ENCODE data around the gene ANKRD27. TPM values are rescaled to one million over a fixed set of nuclear protein-coding genes. Genes with fewer than 3 reads are reported as not detected.

ANKRD27 gene
- total RNA-seq, 1 donor: 31.5 TPM

DNA sequence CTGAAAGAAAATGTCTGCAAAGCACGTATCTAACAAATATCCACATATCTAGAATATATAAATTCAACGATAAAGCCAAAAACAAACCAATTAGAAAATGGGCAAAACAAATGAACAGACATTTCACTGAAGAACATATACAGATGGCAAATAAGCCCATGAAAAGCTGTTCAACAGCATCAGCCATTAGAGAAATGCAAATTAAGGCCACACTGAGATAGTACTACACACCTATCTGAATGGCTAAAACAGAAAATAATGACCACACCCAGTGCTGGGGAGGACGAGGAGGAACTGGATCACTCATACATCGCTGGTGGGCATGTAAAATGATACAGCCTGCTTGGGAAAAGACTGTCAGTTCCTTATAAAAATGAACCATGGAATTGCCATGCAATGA is 62.0 kb downstream of the ANKRD27 start:
- Histone ChIP-seq H3K27ac (ENCODE audit: low read depth, low read length) (no peak overlapping the region), H3K4me1 (ENCODE audit: insufficient read depth, low read length) (no peaks in the 10 kb centered on the region), H3K36me3 (ENCODE audit: insufficient read depth, low read length) (peaks cover 43% of the 10 kb centered on the region), H3K79me2 (ENCODE audit: insufficient read depth, low read length) (no peaks in the 10 kb centered on the region), H2AFZ (ENCODE audit: low read length) (no peak overlapping the region), H4K20me1 (ENCODE audit: insufficient read depth, low read length) (no peaks in the 10 kb centered on the region), H3K4me2 (ENCODE audit: insufficient read depth, low read length) (no peak overlapping the region), H3K27me3 (ENCODE audit: insufficient read depth, low read length) (no peaks in the 10 kb centered on the region), H3K9me3 (ENCODE audit: low read depth, low read length) (no peaks in the 10 kb centered on the region), H3K4me3 (ENCODE audit: insufficient read depth, low read length) (no peak overlapping the region)
- TF ChIP-seq, protein P1, sequence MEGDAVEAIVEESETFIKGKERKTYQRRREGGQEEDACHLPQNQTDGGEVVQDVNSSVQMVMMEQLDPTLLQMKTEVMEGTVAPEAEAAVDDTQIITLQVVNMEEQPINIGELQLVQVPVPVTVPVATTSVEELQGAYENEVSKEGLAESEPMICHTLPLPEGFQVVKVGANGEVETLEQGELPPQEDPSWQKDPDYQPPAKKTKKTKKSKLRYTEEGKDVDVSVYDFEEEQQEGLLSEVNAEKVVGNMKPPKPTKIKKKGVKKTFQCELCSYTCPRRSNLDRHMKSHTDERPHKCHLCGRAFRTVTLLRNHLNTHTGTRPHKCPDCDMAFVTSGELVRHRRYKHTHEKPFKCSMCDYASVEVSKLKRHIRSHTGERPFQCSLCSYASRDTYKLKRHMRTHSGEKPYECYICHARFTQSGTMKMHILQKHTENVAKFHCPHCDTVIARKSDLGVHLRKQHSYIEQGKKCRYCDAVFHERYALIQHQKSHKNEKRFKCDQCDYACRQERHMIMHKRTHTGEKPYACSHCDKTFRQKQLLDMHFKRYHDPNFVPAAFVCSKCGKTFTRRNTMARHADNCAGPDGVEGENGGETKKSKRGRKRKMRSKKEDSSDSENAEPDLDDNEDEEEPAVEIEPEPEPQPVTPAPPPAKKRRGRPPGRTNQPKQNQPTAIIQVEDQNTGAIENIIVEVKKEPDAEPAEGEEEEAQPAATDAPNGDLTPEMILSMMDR (IDR thresholded peaks at IDR 0.05; ENCODE audit: extremely low read depth, low read depth, low read length): no peak
- DNase-seq (ENCODE audit: insufficient read length, low spot score, missing footprints): no peak

DNA sequence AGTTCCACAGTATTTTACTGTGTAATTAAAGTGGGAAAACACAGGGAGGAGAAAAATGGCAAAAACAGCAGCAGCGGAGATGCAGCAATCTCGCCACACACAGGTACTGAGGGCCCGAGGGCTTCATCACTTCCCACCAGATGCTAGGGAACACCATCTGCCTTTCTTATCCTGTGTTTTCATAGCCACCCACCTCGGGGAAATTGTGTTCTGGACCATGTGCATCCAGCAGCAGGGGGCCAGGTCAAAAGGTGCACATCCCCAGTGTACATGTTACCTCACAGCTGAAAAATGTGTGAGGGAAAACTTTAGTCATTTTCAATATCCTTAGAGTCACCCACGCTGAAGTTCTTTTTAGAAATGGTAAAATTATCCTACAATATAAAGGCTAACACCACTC is 63.8 kb downstream of the ANKRD27 start:
- no peak for DNase-seq (ENCODE audit: insufficient read length, low spot score, missing footprints)
- no peaks in the 10 kb centered on the region for H3K4me1 ChIP-seq (ENCODE audit: insufficient read depth, low read length)
- no peak overlapping the region for H3K4me3 ChIP-seq (ENCODE audit: insufficient read depth, low read length)
- H3K4me2 ChIP-seq (ENCODE audit: insufficient read depth, low read length): no peak overlapping the region
- no peaks in the 10 kb centered on the region for H4K20me1 ChIP-seq (ENCODE audit: insufficient read depth, low read length)
- H3K9me3 ChIP-seq (ENCODE audit: low read depth, low read length): no peaks in the 10 kb centered on the region
- no peak overlapping the region for H2AFZ ChIP-seq (ENCODE audit: low read length)
- no peaks in the 10 kb centered on the region for H3K27me3 ChIP-seq (ENCODE audit: insufficient read depth, low read length)
- TF ChIP-seq, protein P1 (IDR thresholded peaks at IDR 0.05; ENCODE audit: extremely low read depth, low read depth, low read length): no peak
- H3K36me3 ChIP-seq (ENCODE audit: insufficient read depth, low read length): peaks cover 44% of the 10 kb centered on the region
- H3K27ac ChIP-seq (ENCODE audit: low read depth, low read length): no peak overlapping the region
- no peaks in the 10 kb centered on the region for H3K79me2 ChIP-seq (ENCODE audit: insufficient read depth, low read length)

DNA sequence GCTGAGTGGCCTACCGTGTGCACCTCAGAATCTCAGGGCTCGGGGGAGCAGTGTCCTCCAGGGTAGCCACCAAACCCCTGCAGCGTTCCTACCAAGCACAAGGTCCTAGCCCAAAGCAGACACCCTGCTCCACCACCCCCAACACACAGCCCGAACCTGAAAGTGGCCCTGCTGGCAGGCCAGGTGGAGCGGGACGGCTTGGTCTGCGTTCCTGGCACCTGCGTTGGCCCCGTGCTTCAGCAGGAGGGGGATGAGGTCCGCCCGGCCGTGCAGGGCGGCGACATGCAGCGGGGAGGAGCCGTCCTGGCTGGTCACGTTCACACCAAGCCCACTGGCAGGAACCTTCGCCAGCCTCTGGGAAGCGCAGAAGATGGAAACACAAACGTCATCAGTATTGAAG is 67.5 kb downstream of the ANKRD27 start:
- Histone ChIP-seq H3K27me3 (ENCODE audit: insufficient read depth, low read length) (no peaks in the 10 kb centered on the region), H3K27ac (ENCODE audit: low read depth, low read length) (no peak overlapping the region), H3K4me2 (ENCODE audit: insufficient read depth, low read length) (no peak overlapping the region), H2AFZ (ENCODE audit: low read length) (no peak overlapping the region), H3K4me3 (ENCODE audit: insufficient read depth, low read length) (no peak overlapping the region), H3K9me3 (ENCODE audit: low read depth, low read length) (no peaks in the 10 kb centered on the region), H3K36me3 (ENCODE audit: insufficient read depth, low read length) (peaks cover 35% of the 10 kb centered on the region), H4K20me1 (ENCODE audit: insufficient read depth, low read length) (no peaks in the 10 kb centered on the region), H3K79me2 (ENCODE audit: insufficient read depth, low read length) (no peaks in the 10 kb centered on the region), H3K4me1 (ENCODE audit: insufficient read depth, low read length) (no peaks in the 10 kb centered on the region)
- no peak for DNase-seq (ENCODE audit: insufficient read length, low spot score, missing footprints)
- TF ChIP-seq, protein P1 (IDR thresholded peaks at IDR 0.05; ENCODE audit: extremely low read depth, low read depth, low read length): no peak

DNA sequence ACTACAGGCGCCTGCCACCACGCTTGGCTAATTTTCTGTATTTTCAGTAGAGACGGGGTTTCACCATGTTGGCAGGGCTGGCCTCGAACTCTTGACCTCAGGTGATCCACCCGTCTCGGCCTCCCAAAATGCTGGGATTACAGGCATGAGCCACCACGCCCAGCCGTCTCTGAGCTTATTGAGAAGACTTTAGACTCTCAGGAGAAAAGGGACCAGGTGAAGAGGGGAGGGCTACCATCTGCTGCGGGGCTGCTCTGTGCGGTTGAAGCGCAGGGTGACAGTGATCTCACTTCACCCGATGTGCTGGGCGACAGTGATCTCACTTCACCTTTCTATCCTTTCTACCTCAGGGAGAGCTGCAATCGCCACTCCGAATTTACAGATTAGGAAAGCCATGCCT is 68.7 kb downstream of the ANKRD27 start:
- Histone ChIP-seq H3K36me3 (ENCODE audit: insufficient read depth, low read length) (peaks cover 37% of the 10 kb centered on the region), H3K4me1 (ENCODE audit: insufficient read depth, low read length) (no peaks in the 10 kb centered on the region), H3K79me2 (ENCODE audit: insufficient read depth, low read length) (no peaks in the 10 kb centered on the region), H3K9me3 (ENCODE audit: low read depth, low read length) (no peaks in the 10 kb centered on the region), H3K27me3 (ENCODE audit: insufficient read depth, low read length) (no peaks in the 10 kb centered on the region), H2AFZ (ENCODE audit: low read length) (no peak overlapping the region), H3K27ac (ENCODE audit: low read depth, low read length) (no peak overlapping the region), H3K4me2 (ENCODE audit: insufficient read depth, low read length) (no peak overlapping the region), H3K4me3 (ENCODE audit: insufficient read depth, low read length) (no peak overlapping the region), H4K20me1 (ENCODE audit: insufficient read depth, low read length) (no peaks in the 10 kb centered on the region)
- DNase-seq (ENCODE audit: insufficient read length, low spot score, missing footprints): no peak
- TF ChIP-seq, protein P1 (IDR thresholded peaks at IDR 0.05; ENCODE audit: extremely low read depth, low read depth, low read length): no peak

Measured in osteoblast (primary cell).